GM18508 (cell line): ENCODE data around the gene TRMT1.

Experiments
- ATAC-seq: cut with Tn5 transposase; IDR thresholded peaks from one replicate; pipeline ENCODE4 v1.9.1; 2021; ENCODE audit warnings: moderate number of reproducible peaks; ENCODE audit not compliant: insufficient read depth, unreplicated experiment

TRMT1 gene

GRCh38 chr19:13076320-13076719 is 40.2 kb downstream of the TRMT1 start:
- ATAC-seq: no peak

- ATAC-seq: no peak
Measured at GRCh38 chr19:13074378-13074777, 42.2 kb downstream of the TRMT1 start.

GRCh38 chr19:13073263-13073662 is 43.3 kb downstream of the TRMT1 start:
- ATAC-seq: no peak

- ATAC-seq: no peak
Measured at GRCh38 chr19:13072188-13072908, 44.2 kb downstream of the TRMT1 start.

DNA sequence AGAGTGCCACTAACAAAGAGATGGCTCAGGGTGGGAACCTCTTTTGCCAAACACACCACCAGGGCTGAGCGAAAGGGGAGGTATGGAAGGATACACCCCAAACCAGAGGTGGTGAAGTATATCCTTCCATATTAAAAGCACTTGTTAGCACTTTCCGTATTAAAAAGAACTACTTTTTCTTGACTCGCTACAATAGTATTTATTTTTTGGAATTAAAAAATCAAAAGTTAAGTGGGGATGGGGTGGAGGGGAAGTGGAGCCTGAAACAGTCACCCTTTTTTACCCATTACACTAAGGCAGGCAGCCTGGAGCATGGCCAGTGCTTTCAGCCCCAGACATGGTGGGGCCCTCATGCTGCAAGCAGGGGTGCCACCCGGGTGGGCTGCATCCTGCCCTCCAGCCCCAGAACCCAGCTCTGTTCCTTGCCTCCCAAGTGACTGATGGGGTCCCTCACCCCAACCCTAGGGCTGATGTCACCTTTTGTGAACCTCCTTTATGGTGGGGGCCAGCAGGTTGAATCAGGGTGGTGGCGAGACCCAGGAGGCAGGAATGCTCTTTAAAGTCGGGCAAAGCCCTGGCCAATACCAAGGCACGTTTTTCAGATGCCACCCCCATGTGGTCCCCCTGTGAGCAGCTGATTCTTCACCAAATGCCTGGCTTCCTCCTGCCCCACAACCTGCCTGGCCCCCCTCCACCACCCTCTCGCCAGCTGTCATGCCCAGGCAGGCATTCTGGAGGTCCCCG is 44.9 kb downstream of the TRMT1 start:
- ATAC-seq: no peak

- ATAC-seq: no peak
Measured at GRCh38 chr19:13070425-13071140, 46.0 kb downstream of the TRMT1 start.

DNA sequence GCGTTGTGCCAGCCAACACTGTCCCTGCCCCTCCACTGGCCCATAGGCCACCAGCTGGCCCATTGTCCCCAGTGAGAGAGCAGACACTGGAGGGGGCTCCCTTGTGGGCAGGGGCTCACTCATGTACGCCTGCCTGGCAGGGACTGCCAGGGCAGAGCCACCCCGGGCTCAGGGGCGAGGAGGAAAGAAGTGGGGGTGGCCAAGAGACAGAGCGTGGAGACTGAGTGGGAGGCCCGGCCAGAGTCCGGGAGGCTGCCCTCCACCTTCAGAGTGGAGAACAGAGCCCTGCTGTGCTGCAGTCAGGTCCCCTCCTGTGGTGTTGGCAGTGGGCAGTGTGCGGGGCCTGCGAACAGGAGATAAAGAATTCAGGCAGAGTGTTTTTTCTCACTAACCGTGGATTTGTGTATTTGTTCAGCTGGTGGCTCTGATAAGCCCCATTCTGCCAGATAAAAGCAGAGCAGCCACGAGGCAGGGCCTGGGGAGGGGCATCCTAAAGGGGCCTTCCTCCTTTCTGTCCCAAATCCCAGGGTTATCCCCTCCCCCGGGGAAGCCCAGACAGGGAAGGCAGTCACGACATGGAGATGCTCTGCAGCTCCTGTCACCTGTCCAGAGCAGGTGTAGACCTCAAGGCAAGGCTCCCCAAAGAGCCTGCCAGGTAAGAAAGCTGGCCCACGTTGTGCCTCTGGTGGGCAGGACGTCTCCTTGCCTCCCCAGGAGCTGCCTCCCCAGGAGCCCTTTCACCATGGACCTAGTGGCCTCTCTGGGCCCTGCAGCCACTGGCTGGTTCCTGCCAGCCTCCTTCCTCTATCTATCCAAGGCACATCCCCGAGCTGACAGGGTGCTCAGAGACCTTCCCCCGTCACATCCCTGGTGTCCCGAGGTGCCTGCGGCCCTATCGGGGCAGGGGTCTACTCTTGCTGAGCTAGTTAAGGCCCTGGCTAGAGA is 46.9 kb downstream of the TRMT1 start:
- no peak for ATAC-seq

DNA sequence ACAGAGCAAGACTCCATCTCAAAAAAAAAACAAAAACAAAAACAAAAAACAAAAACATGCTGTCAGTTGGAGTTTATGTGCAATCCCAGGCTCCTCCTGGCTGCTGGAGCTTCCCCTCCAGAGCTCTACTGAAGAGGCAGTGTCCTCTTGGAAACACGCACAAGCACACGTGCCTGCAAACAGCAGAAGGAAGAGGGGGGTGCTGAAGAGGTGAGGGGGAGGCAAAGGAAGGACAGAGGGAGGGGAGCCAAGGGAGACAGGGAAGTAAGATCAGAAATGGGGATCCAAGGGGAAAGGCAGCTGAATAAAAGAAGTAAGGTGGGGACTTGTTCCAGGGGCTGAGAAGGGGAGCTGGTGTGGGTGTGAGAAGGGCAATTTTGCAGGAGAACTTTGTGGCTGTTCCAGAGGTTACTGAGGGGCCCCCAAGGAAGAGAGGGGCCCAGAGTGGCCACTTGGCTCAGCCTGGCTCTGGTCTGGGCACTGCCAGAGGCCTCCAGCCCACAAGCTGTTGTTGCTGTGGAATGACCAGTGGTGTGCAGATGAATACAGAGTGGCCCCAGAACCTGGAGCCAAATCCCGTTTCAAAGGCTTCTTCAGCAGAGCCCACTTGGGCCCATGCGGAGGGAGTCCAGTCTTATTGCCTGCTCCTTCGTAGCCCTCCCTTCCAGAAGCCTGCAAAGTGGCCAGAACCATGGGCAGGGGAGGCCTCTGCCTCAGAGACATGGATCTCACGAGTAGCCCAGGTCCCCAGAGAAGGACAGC is 48.3 kb downstream of the TRMT1 start:
- no peak for ATAC-seq

- no peak for ATAC-seq
Measured at GRCh38 chr19:13066933-13067807, 49.4 kb downstream of the TRMT1 start.

DNA sequence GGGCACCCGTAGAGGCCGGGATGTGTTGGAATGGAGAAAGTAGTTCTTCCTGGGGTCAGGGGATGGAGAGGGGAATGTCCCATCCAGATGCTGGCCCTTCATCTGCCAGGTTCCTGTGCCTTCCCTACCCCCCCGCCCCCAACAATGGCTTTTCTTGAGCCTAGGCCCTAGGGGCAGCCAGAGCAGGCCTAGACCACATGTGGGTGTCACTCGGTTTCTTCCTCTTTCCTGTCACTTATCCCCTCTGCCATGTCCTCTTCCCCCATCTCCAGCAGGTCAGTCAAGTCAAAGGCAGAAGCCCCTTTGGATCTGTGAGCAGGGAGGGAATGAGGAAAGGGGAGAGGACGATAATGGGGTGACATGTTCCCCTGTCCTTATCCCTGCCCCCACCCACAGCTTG is 50.3 kb downstream of the TRMT1 start:
- ATAC-seq: no peak

DNA sequence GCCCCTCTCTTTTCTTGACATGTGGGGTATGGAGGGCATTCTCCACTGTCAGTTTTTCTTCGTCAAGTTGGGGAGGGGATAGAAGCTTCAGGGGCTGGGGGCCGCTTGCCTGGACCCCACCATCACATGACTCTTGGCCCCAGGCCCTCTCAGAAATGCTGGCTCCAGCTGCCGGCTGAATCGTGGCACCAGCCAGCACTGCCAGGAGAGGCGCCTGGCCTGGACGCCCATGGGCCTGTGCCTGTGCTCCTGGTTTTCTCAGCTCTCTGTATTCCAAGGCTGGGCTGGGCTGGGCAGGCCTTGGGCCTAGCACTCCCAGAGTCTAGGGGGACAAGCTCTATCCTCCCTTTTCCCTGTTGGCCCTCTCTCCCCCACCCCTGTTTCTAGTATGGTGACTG is 52.4 kb downstream of the TRMT1 start:
- ATAC-seq: no peak

GRCh38 chr19:13063461-13064091 is 53.0 kb downstream of the TRMT1 start:
- no peak for ATAC-seq

DNA sequence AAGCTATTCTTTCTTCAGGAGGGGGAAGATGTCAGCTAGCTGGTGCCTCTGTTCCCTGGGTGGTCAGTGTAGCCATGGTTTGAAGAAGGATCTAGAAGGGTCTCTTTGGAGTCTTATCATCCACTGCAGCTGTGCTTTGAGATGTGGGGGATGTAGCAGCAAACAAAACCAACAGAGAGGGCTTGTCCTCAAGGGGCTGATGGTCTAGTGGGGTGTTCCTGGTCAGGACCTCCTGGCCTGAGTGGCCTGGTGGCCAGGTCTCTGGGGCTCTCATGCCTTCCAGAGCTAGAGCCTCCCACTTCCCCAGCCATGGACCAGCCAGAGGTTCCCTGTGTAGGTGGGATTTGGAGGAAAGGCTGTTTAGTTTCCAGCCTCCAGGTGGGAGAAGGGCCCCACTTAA is 54.2 kb downstream of the TRMT1 start:
- no peak for ATAC-seq

GRCh38 chr19:13060964-13061927 is 55.3 kb downstream of the TRMT1 start:
- ATAC-seq: no peak

DNA sequence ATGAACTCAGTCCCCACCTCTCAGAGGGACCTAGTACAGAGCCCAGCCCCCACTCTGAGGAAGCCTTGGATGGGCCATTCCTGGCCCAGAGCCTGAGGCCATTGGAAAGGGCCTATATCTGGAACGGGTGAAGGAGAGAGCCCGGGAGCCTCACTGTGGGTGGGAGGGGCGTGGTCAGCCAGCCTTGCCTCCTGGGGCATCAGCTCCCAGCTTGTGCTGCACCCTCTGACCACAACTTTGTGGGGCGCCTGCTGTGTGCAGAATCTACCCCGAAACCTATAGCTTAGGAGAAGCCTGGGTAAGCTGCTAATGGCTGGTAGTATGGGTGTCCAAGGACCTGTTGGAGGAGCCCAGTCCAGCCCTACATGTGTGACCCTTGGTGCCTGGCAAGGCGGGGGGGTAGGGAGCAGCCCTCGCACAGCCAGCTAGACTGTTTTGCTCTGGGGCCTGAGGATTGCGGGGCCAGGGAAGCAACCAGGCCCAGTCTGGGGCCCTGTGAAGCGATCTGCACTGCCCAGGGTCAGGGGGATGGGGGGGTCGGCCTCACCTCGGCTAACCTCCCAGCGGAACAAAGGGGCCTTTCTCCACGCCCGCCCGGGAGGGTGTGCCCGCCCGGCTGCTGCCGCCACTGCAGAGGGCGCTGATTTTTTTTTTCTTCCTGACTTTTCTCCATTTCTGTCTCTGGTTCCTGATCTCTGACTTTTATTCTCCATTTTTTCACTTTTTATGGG is 56.1 kb downstream of the TRMT1 start:
- no peak for ATAC-seq

DNA sequence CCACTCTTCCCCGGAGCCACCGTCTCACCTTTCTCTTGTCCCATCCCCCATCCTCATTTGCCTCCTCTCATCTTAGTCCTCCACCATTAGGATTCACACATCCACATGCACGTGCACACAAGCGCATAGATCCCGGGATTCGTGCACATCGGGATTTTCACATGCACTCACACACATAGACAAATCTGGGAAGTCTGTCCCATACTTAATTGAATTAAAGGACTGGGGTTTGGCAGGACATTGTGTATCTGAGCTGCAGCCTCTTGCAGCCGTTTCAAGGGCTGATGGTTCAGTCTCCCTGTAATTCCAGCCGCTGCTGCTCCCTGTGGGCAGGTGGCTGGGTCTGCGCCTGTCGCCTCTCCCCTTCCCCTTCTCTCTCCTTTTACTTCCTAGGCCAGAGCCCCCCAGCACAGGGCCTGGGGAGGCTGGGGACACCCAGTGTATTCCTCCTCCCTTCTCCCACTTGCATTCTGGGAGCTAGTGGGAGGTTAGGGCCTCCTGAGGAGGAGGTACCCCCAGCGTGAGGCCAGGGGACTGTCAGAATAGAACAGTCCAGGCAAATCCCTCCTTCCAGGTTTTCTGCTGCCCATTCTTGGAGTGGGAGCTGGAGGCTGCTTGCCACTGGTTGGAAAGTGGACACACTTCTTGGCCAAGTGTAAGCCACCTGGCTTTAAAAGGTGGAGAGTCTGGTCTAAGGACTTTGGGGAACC is 57.4 kb downstream of the TRMT1 start:
- ATAC-seq: no peak
